GM19099 (cell line): ENCODE results near the gene ADAMTS6.

ENCODE experiments used
- POLR2A ChIP-seq: IDR thresholded peaks from 3 replicates; pipeline ENCODE4 v1.6.1; 2011; ENCODE audit warnings: low read depth; ENCODE audit not compliant: insufficient read length; ENCODE audit errors: extremely low read depth

The ADAMTS6 gene

DNA sequence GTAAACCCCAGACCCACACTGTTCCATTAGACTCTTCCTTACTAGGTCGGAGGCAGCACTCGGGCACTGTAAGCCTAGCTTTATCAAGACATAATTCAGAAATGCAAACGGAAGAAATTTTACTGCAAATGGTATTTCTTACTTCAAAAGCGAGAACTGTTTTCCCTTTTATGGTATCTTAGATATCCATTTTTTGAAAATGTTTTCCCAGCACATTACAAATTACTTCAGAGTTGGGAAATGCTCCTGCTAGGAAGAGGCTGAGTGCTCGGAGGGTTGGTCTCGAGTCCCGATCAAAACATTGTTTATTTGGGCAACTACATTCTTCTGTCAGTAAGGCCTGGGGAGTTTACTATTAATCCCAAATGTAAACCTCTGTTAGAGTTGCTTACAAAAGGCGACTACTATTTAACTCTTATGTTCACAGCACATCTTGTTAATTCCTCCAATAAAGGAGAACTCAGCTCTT, 380.1 kb downstream of the ADAMTS6 start:
- no peak for TF ChIP-seq POLR2A

DNA sequence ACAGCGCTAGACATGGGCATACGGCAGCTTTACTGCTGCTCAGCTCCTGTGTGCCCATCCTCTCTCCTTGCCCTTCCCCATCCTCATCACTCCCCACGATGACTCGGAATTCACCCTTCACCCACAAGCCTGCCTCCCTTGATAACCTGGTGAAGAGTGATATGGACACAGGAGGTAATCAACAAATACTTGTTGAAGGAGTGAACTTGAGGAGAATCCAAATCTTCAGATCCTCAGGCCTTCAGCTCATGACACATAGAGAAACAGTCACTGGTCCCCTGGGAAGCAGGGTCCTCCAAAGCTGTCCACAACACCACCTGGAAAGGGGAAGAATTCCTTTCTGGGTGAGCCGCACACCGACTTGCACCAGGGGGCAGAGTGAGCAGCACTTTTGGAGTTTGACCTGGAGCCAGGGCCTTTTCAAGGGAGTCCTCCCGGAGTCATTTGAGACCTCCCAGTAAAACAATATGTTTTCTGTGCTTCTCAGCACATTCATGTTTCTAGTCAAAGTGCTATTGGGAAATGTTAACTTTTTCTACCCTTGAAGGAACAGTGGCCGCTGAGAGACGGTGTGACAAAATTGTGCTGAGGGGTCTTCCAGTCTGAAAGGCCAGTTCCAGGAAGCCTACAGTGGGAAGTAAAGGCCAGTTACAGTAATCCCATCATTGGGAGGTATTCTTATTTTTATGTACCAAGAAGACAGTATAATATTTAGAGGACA, 380.6 kb downstream of the ADAMTS6 start:
- TF ChIP-seq POLR2A, result no peak
